ENCODE data around the gene DNAH1.
"Not testable (repeated sequence)": the region's sequence is repeated elsewhere in the genome, so short reads cannot be mapped to it uniquely, and the experiment has no call there.

DNAH1 gene

DNA sequence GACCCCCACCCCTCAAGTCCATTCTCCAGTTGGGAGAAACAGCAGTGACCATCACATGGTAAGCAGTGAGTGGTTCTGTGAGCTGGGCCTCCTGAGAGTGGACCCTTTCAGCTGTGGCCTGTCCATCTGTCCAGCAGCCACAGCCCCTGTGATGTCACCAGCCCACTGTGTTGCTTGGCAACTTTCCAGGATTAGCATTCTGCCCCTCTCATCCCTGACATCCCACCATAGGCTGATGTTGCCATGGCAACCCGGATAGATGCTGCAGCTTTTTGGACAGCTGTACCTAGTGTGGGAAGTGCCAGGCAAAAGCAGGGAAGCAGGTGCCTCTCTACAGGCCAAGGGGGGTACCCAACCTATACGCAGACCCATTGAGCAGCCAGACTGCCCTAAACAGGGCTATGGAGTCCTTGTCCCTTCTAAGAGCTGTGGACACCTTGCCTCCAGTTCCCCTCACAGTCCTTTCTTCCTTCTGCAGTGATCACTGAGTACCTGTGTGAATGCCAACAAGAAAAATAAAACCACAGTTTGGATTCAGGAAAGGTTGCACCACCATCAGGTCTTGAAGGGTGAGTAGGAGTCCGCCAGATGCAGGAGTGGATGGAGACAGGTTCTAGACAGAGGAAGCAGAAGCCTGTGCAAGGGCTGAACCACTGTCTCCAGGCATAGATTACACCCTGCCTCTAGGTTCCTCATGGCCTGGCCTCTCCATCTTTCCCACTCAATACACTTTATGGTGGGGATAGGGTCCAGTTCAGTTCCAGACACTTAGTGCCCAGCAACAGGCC lies at the start of gene DNAH1:
DNAH1 (plus strand) TSS at position 343 of the 788 bp plus-strand sequence. CDS start 6,124 bp downstream, outside the sequence.
- no peaks in the 10 kb centered on the region for H3K9me3 Mint-ChIP-seq
- H3K27ac Mint-ChIP-seq: peak within 1 kb of the TSS; percentile 84
- peak within 1 kb of the TSS; percentile 60 for H3K4me3 Mint-ChIP-seq
- peaks cover 6% of the 10 kb centered on the region for H3K36me3 Mint-ChIP-seq
- no peaks in the 10 kb centered on the region for H3K27me3 Mint-ChIP-seq
- no peak for ATAC-seq
- peaks cover 65% of the 10 kb centered on the region for H3K4me1 Mint-ChIP-seq

DNA sequence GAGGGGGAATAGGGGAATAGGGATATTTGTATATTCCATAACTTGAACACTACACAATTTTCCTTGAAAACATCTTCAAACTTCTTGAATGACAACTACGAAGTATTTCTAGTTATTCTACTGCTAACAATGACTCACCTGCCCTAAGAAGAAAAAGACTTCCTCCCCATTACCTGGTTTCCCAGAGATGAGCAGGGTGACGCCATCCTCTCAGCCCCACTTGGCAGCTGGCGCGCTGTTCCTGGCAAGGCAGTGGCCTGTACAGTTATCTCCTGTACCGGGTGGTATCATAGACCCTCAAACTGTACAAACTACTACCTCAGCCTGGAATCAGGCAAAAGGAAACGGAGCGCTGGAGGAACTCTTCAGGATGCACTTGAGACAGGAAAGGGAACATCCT lies 48.1 kb upstream of the DNAH1 start:
- H3K9me3 Mint-ChIP-seq: no peaks in the 10 kb centered on the region
- ATAC-seq: no peak

DNA sequence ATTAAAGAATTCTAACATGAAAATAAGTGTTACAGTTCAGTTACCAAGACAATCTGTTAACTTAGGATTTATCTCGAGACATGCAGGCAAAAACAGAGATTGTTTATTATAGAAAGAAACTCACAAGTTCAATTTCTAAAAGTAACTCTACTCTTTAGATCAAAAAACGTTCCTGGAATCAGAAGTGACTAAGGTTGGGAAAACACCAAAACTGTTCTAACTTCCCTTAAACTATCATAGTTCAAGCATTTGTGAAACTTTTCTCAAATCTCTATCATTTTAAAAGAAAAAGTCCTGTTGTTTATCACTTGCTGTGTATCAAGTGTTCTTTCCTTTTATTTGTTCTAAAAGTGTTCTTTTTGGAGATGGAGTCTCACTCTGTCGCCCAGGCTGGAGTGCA lies 46.3 kb upstream of the DNAH1 start:
- Mint-ChIP-seq H3K27me3 (no peaks in the 10 kb centered on the region), H3K4me1 (peaks cover 65% of the 10 kb centered on the region), H3K27ac (peak overlapping the region; percentile 74), H3K4me3 (no peak overlapping the region), H3K36me3 (peaks cover 40% of the 10 kb centered on the region), H3K9me3 (no peaks in the 10 kb centered on the region)
- no peak for ATAC-seq

More for the DNA sequence above, 48.1 kb upstream of the DNAH1 start:
- peak overlapping the region; percentile 74 for H3K27ac Mint-ChIP-seq
- H3K4me3 Mint-ChIP-seq: no peak overlapping the region
- no peaks in the 10 kb centered on the region for H3K27me3 Mint-ChIP-seq
- peaks cover 65% of the 10 kb centered on the region for H3K4me1 Mint-ChIP-seq
- H3K36me3 Mint-ChIP-seq: peaks cover 44% of the 10 kb centered on the region

- H3K4me1 Mint-ChIP-seq: peaks cover 69% of the 10 kb centered on the region
- H3K9me3 Mint-ChIP-seq: no peaks in the 10 kb centered on the region
- peaks cover 40% of the 10 kb centered on the region for H3K36me3 Mint-ChIP-seq
- H3K27ac Mint-ChIP-seq: peak overlapping the region; percentile 74
- H3K27me3 Mint-ChIP-seq: no peaks in the 10 kb centered on the region
- H3K4me3 Mint-ChIP-seq: peak overlapping the region; percentile 21
- no peak for ATAC-seq
Measured at GRCh38 chr3:52270252-52270754, 45.8 kb upstream of the DNAH1 start.

DNA sequence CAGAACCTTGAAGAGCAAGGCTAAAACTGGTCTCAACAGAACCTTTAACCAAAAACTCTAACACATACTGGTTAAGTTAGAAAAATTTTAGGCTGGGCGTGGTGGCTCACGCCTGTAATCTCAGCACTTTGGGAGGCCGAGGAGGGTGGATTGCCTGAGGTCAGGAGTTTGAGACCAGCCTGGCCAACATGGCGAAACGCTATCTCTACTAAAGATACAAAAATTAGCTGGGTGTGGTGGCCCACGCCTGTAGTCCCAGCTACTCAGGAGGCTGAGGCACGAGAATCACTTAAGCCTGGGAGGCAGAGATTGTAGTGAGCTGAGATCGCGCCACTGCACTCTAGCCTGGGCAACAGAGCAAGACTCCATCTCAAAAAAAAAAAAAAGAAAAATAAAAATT lies 43.9 kb upstream of the DNAH1 start:
- not testable (repeated sequence) for ATAC-seq, H3K9me3 Mint-ChIP-seq, H3K27me3 Mint-ChIP-seq
- Mint-ChIP-seq H3K4me1 (peaks cover 87% of the 10 kb centered on the region), H3K4me3 (peak overlapping the region; percentile 40), H3K36me3 (peaks cover 40% of the 10 kb centered on the region), H3K27ac (peak overlapping the region; percentile 74)

- H3K9me3 Mint-ChIP-seq: no peaks in the 10 kb centered on the region
- H3K27ac Mint-ChIP-seq: peak overlapping the region; percentile 17
- peaks cover 40% of the 10 kb centered on the region for H3K36me3 Mint-ChIP-seq
- peaks cover 83% of the 10 kb centered on the region for H3K4me1 Mint-ChIP-seq
- ATAC-seq: no peak
- no peaks in the 10 kb centered on the region for H3K27me3 Mint-ChIP-seq
- no peak overlapping the region for H3K4me3 Mint-ChIP-seq
Measured at GRCh38 chr3:52272831-52273230, 43.3 kb upstream of the DNAH1 start.

- not testable (repeated sequence) for ATAC-seq, H3K9me3 Mint-ChIP-seq, H3K27me3 Mint-ChIP-seq
- peaks cover 83% of the 10 kb centered on the region for H3K4me1 Mint-ChIP-seq
- H3K27ac Mint-ChIP-seq: peak overlapping the region; percentile 67
- H3K4me3 Mint-ChIP-seq: peak overlapping the region; percentile 54
- peaks cover 33% of the 10 kb centered on the region for H3K36me3 Mint-ChIP-seq
Measured at GRCh38 chr3:52274781-52275180, 41.3 kb upstream of the DNAH1 start.

DNA sequence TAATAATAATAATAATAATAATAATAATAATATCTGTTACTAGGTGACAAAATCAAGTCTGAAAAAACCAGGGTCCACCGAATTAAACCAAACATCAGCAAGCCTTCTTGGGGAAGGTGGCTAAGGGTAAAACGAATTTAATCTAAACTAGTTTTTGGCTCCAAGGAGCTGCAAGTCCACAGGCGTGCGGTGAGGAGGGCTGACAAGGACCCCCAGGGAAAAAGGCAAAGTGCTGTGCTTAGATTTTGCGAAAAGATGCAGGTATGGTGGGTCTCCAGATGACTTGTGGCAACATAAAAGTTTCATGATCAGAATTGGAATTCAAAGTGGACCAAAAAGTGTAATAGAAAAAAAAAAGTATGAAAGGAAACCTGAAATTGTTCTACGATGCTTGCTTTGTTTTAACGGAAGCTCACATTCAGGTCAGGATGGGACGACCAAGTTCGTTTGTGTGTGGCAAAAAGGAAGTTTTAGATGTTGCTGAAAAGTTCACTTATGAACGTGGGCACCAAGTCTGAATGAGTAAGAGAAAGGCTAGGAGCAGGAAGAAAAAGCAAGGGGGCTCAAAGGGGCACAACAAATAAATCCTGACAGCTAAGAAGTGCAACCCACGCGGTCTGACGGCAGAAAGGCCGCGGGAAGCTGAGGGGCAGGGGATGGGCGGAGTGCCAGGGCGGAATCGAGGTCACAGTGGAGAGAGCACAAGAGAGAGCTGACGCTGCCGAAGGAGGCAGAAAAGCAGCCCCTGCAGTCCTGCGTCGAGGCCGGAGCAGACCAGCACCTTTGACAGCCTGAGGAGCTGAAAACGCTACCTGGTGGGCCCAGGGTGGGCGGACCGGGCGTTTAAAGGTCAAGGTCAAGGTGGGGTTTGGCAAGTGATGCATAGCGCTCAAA lies 38.8 kb upstream of the DNAH1 start:
- no peaks in the 10 kb centered on the region for H3K9me3 Mint-ChIP-seq
- H3K4me3 Mint-ChIP-seq: peak overlapping the region; percentile 91
- H3K27ac Mint-ChIP-seq: peak overlapping the region; percentile 87
- ATAC-seq: peak; percentile 65
- peaks cover 59% of the 10 kb centered on the region for H3K4me1 Mint-ChIP-seq
- peaks cover 33% of the 10 kb centered on the region for H3K36me3 Mint-ChIP-seq
- H3K27me3 Mint-ChIP-seq: no peaks in the 10 kb centered on the region

GRCh38 chr3:52277972-52278509 lies 38.1 kb upstream of the DNAH1 start:
- Mint-ChIP-seq H3K4me3 (peak overlapping the region; percentile 91), H3K36me3 (peaks cover 28% of the 10 kb centered on the region), H3K27ac (peak overlapping the region; percentile 87), H3K9me3 (no peaks in the 10 kb centered on the region), H3K4me1 (peaks cover 54% of the 10 kb centered on the region), H3K27me3 (no peaks in the 10 kb centered on the region)
- ATAC-seq: peak; percentile 84

DNA sequence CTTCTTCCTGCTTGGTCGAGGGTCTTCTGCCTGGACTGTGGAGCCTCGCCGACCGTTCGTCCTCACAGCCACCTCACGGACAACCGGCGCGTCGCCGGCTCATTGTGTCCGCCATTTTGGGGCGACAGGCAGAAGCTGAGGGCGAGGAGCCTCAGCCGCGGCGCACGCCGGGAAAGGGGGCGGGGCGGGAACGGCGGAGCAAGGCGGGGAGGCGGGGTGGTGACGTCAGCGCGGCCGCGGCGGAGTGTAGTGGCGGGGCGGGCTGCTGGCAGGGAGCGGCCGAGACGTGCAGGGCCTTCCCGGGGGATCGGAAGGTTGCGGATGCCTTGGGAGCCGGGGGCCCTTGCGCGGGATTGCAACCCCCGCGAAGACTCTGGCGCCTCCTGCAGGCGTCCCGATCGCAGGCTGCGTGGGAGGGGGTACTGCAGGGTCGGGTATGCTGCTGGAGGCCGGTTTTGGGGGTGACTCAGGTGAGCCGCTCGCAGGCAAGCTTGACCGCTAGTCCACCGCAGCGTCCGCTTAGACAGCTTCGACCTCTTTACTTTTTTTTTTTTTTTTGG lies 37.5 kb upstream of the DNAH1 start, which contains the start of gene WDR82:
WDR82 (minus strand) TSS at position 140 of the 560 bp plus-strand sequence. CDS start 288 bp downstream, outside the sequence.
- Mint-ChIP-seq H3K36me3 (peaks cover 25% of the 10 kb centered on the region), H3K27me3 (no peaks in the 10 kb centered on the region), H3K4me1 (peaks cover 48% of the 10 kb centered on the region), H3K9me3 (no peaks in the 10 kb centered on the region), H3K27ac (peak within 1 kb of the TSS; percentile 87), H3K4me3 (peak within 1 kb of the TSS; percentile 91)
- peak; percentile 96 for ATAC-seq

DNA sequence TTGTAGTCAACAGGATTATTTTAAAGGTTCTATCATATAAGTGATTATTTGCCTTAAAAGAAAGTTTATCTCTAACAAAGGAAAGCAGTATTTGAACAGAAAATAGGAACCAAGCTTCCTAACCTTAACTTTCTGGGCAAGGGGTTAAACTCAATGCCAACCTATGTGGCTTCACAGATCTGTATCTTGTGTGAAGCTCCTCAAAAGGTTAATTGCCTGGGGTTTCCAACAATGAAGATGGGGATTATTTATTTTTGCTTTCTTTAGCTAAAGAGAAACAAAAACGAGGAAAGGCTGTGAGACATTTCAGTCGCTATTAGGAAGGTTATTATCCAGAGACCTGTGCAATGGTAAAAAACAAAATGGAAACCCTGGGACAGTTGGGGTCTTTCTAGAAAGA lies 36.5 kb upstream of the DNAH1 start:
- no peaks in the 10 kb centered on the region for H3K27me3 Mint-ChIP-seq
- peak overlapping the region; percentile 87 for H3K4me3 Mint-ChIP-seq
- no peak for ATAC-seq
- H3K36me3 Mint-ChIP-seq: peaks cover 16% of the 10 kb centered on the region
- peaks cover 38% of the 10 kb centered on the region for H3K4me1 Mint-ChIP-seq
- peak overlapping the region; percentile 87 for H3K27ac Mint-ChIP-seq
- no peaks in the 10 kb centered on the region for H3K9me3 Mint-ChIP-seq

DNA sequence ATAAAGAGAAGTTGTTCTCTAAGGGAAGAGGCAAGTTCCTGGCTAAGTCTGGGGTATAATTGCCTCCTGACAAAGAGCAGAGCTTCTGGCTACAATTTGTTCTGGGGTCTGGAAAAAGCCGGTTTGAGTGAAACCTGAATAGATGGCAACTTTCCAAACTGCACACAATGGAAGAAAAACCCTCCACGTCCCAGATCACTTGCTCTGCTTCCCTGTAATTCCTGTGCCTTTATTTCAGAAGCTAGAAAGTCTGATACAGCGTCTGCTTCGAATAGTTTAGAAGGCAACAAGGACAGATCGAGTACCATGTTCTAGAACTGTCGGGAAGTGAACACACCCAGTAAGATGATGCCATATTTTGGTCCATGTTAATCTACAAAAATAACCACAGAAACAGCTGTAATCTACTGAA lies 36.1 kb upstream of the DNAH1 start:
- Mint-ChIP-seq H3K27ac (no peak overlapping the region), H3K27me3 (no peaks in the 10 kb centered on the region), H3K36me3 (peaks cover 15% of the 10 kb centered on the region), H3K4me3 (no peak overlapping the region), H3K9me3 (no peaks in the 10 kb centered on the region), H3K4me1 (peaks cover 34% of the 10 kb centered on the region)
- ATAC-seq: no peak

- Mint-ChIP-seq H3K4me1 (peaks cover 20% of the 10 kb centered on the region), H3K9me3 (no peaks in the 10 kb centered on the region), H3K27ac (no peak overlapping the region), H3K27me3 (no peaks in the 10 kb centered on the region), H3K36me3 (peaks cover 6% of the 10 kb centered on the region), H3K4me3 (no peak overlapping the region)
- ATAC-seq: no peak
Measured at GRCh38 chr3:52281981-52282801, 33.9 kb upstream of the DNAH1 start.

- Mint-ChIP-seq H3K36me3 (no peaks in the 10 kb centered on the region), H3K4me1 (peaks cover 18% of the 10 kb centered on the region), H3K27ac (no peak overlapping the region), H3K27me3 (no peaks in the 10 kb centered on the region), H3K4me3 (no peak overlapping the region), H3K9me3 (no peaks in the 10 kb centered on the region)
- ATAC-seq: no peak
Measured at GRCh38 chr3:52283306-52283705, 32.8 kb upstream of the DNAH1 start.
